ENCODE data around the gene TTC33. TPM values are rescaled to one million over a fixed set of nuclear protein-coding genes. Genes with fewer than 3 reads are reported as not detected.
A peak's percentile ranks its signal among the peaks of the same experiment; 100 is the strongest.

Gene TTC33
- polyA plus RNA-seq, 1 donor from 2014 or later = 14.5 TPM

GRCh38 chr5:40683305-40683704 lies 72.5 kb downstream of the TTC33 start:
- Mint-ChIP-seq H3K27ac (peak overlapping the region; percentile 57 to 92 (median 80)), H3K27me3 (no peaks in the 10 kb centered on the region), H3K9me3 (no peaks in the 10 kb centered on the region), H3K4me1 (peaks cover 51 to 67% (median 63%) of the 10 kb centered on the region in 3 donors), H3K36me3 (no peaks in the 10 kb centered on the region), H3K4me3 (peak overlapping the region; percentile 95 to 99 (median 99))

- H3K4me1 Mint-ChIP-seq = peaks cover 48 to 61% (median 56%) of the 10 kb centered on the region in 3 donors
- no peaks in the 10 kb centered on the region for H3K27me3 Mint-ChIP-seq
- H3K4me3 Mint-ChIP-seq = peak overlapping the region; percentile 95 to 99 (median 99)
- H3K36me3 Mint-ChIP-seq = no peaks in the 10 kb centered on the region
- peak overlapping the region; percentile 80 to 98 (median 92) for H3K27ac Mint-ChIP-seq
- no peaks in the 10 kb centered on the region for H3K9me3 Mint-ChIP-seq
Observed at GRCh38 chr5:40682154-40683017, 73.4 kb downstream of the TTC33 start.

DNA sequence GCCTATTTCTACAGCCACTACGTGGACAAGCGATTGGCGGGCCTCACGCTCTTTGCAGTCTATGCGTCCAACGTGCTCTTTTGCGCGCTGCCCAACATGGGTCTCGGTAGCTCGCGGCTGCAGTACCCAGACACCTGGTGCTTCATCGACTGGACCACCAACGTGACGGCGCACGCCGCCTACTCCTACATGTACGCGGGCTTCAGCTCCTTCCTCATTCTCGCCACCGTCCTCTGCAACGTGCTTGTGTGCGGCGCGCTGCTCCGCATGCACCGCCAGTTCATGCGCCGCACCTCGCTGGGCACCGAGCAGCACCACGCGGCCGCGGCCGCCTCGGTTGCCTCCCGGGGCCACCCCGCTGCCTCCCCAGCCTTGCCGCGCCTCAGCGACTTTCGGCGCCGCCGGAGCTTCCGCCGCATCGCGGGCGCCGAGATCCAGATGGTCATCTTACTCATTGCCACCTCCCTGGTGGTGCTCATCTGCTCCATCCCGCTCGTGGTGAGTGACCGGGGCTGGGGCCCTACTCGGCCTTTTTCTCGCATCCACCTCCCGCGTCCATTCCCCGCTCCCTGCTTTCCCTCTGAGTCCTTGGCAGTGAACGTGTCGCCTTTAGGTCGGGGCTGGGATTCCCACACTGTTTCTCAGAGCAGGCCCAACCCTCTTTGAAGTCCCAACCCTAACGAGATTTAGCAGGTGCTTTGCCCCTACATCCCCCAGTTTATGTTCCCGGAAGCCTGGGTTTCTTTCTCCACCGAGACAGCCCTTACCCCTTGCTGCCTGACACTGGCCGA lies 74.2 kb downstream of the TTC33 start:
- no peaks in the 10 kb centered on the region for H3K36me3 Mint-ChIP-seq
- peak overlapping the region; percentile 95 to 99 (median 99) for H3K4me3 Mint-ChIP-seq
- H3K27me3 Mint-ChIP-seq = no peaks in the 10 kb centered on the region
- peak overlapping the region; percentile 80 to 98 (median 92) for H3K27ac Mint-ChIP-seq
- no peaks in the 10 kb centered on the region for H3K9me3 Mint-ChIP-seq
- H3K4me1 Mint-ChIP-seq = peaks cover 49 to 58% (median 57%) of the 10 kb centered on the region in 3 donors

GRCh38 chr5:40680741-40681362 lies 74.9 kb downstream of the TTC33 start:
- Mint-ChIP-seq H3K4me3 (peak overlapping the region; percentile 95 to 99 (median 99)), H3K9me3 (no peaks in the 10 kb centered on the region), H3K27me3 (no peaks in the 10 kb centered on the region), H3K36me3 (no peaks in the 10 kb centered on the region), H3K4me1 (peaks cover 42 to 54% (median 50%) of the 10 kb centered on the region in 3 donors), H3K27ac (peak overlapping the region; percentile 80 to 98 (median 92))

- peak within 1 kb of the TSS; percentile 80 to 98 (median 92) for H3K27ac Mint-ChIP-seq
- H3K27me3 Mint-ChIP-seq = no peaks in the 10 kb centered on the region
- H3K4me1 Mint-ChIP-seq = peaks cover 35 to 46% (median 43%) of the 10 kb centered on the region in 3 donors
- no peaks in the 10 kb centered on the region for H3K36me3 Mint-ChIP-seq
- no peaks in the 10 kb centered on the region for H3K9me3 Mint-ChIP-seq
- peak within 1 kb of the TSS; percentile 95 to 99 (median 99) for H3K4me3 Mint-ChIP-seq
Observed at GRCh38 chr5:40679913-40680681, 75.7 kb downstream of the TTC33 start, which contains the start of gene PTGER4. TSS of gene PTGER4 (plus strand) at chr5:40679915. CDS start at chr5:40680994, 1,079 bp downstream.

GRCh38 chr5:40679148-40679912 lies 76.4 kb downstream of the TTC33 start:
- no peaks in the 10 kb centered on the region for H3K27me3 Mint-ChIP-seq
- no peaks in the 10 kb centered on the region for H3K9me3 Mint-ChIP-seq
- H3K27ac Mint-ChIP-seq = peak overlapping the region; percentile 80 to 98 (median 91)
- H3K4me3 Mint-ChIP-seq = peak overlapping the region; percentile 95 to 99 (median 99)
- no peaks in the 10 kb centered on the region for H3K36me3 Mint-ChIP-seq
- H3K4me1 Mint-ChIP-seq = peaks cover 30 to 43% (median 39%) of the 10 kb centered on the region in 3 donors

DNA sequence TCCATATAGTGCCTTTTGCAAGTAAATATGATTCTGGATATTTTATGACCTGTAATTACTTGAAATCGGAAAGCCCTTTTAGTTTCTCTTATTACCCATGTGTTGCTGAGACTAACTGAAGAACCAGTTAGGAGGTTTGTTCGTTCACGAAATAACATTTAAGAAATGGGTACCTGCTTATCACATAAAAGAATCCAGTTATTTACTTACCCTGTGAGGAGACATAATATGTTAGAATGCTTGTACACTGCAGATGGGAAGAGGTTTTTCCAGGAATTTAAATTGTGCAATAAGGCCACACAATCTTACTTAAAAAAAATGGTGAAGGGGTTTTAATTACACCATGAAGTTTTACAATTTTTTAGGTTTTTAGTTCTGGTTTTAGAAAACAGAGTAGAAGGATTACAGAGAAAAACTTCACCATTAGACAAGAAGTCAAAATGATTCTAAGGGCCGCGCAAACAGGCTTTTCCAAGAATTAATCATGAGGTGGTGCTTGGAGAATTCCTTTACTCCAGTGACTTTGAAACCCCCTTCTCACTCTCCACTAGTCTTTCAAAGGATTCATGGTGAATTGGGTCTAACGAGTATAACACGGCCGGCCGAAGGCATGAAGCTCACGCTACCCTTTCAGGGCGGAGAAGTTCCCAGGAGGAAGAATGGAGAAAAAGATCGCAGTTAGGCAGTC lies 77.2 kb downstream of the TTC33 start:
- Mint-ChIP-seq H3K27ac (peak overlapping the region; percentile 80 to 98 (median 91)), H3K4me1 (peaks cover 27 to 37% (median 34%) of the 10 kb centered on the region in 3 donors), H3K9me3 (no peaks in the 10 kb centered on the region), H3K27me3 (no peaks in the 10 kb centered on the region), H3K36me3 (no peaks in the 10 kb centered on the region), H3K4me3 (peak overlapping the region; percentile 95 to 99 (median 99))

GRCh38 chr5:40678026-40678425 lies 77.7 kb downstream of the TTC33 start:
- peak overlapping the region in 2 of 3 donors; percentile 80 to 88 for H3K27ac Mint-ChIP-seq
- H3K4me3 Mint-ChIP-seq = peak overlapping the region in 1 of 4 donors; percentile 99
- peaks cover 22 to 31% (median 28%) of the 10 kb centered on the region in 3 donors for H3K4me1 Mint-ChIP-seq
- H3K36me3 Mint-ChIP-seq = no peaks in the 10 kb centered on the region
- H3K9me3 Mint-ChIP-seq = no peaks in the 10 kb centered on the region
- H3K27me3 Mint-ChIP-seq = no peaks in the 10 kb centered on the region

DNA sequence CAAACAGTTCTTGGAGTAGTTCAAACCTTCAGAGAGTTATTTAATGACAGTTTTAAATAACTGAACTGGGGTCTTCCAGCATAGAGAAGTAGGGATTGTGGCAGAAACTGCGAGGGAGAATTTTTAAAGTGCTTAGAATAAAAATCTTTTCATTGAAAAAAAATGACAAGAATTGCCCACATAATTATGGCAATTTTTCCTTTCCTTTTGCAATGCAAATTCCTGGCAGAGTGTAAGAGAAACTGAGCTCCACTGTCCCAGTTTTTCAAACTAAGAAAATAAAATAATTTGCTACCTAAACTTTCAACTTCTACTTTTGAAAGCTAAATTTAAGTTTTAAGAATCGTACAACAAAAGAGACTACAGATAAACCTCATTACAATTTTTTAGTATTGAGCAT lies 78.3 kb downstream of the TTC33 start:
- Mint-ChIP-seq H3K4me3 (peak overlapping the region in 1 of 4 donors; percentile 29), H3K27ac (no peak overlapping the region)

DNA sequence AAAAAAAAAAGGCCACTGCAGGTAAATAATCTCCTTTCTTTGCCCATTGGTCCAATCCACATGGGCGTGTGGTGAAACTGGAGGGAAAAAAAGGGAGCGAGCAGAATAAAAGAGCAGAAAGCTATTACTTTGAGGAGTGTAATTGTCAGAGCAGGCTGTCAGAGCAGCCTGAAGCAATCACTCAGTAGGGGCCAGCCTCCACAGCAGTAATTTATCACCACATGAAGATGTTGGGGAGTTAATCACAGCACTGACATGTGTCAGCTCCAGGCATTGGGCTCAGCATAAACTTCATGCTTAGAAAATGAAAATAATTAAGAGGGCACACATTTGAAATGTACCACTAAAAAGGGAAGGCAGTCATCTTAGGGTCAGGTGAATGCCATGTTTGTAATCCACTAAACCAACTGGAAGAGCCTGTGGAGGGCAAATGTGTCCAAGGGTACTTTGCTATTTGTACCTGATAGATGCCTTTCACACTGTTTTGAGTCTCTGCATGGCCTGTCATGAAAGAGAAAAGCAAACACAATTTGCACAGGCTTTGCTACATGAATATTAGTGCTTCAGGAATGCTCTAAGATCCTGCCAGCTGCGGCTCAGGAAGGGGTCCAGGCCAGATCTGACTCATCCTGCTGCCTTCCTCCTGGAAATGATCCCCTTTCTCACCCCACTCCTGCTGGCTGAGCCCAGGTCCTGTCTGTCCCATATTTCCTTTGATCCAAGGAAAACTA lies 79.0 kb downstream of the TTC33 start:
- peaks cover 19 to 27% (median 20%) of the 10 kb centered on the region in 3 donors for H3K4me1 Mint-ChIP-seq
- no peaks in the 10 kb centered on the region for H3K27me3 Mint-ChIP-seq
- no peaks in the 10 kb centered on the region for H3K9me3 Mint-ChIP-seq
- H3K36me3 Mint-ChIP-seq = no peaks in the 10 kb centered on the region
- no peak overlapping the region for H3K27ac Mint-ChIP-seq
- H3K4me3 Mint-ChIP-seq = peak overlapping the region in 1 of 4 donors; percentile 29

More for the DNA sequence above, 78.3 kb downstream of the TTC33 start:
- Mint-ChIP-seq H3K36me3 (no peaks in the 10 kb centered on the region), H3K9me3 (no peaks in the 10 kb centered on the region), H3K4me1 (peaks cover 25 to 28% (median 26%) of the 10 kb centered on the region in 3 donors), H3K27me3 (no peaks in the 10 kb centered on the region)

DNA sequence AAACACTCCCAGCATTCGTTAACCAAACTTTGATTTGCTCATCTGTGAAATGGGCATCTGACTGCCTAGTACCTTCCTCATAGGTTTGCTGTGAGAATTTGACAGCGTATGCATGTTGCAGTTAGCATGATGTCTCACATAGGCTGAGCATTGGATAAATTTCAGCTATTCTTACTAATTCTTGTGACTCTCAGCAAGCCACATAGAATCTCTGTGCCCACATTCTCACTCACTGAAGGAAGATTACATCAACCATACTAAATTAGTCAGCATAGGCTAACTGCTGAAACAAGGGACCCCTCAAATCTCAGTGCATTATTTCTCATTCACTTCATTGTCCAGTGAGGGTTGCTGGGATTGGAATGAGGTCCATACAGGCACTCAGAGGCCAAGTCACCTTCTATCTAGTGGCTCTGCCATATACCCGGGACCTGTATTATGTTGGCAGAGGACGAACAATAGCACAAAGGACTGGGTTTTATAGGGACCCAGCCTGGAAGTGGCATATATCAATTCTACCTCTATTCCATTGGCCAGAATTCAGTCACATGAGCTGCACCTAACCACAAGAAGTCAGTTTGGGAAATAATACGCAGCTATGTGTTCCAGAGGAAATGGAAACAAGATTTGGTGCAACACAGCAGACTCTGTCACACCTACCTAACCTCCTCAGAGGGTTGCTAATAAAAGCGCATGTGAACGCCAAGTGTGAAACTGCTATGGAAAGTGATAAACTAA lies 80.2 kb downstream of the TTC33 start:
- H3K27ac Mint-ChIP-seq = peak overlapping the region in 1 of 3 donors; percentile 33
- peaks cover 14 to 22% (median 19%) of the 10 kb centered on the region in 3 donors for H3K4me1 Mint-ChIP-seq
- no peaks in the 10 kb centered on the region for H3K36me3 Mint-ChIP-seq
- no peaks in the 10 kb centered on the region for H3K27me3 Mint-ChIP-seq
- H3K4me3 Mint-ChIP-seq = no peak overlapping the region
- H3K9me3 Mint-ChIP-seq = no peaks in the 10 kb centered on the region
